LNCaP clone FGC (cell line): ENCODE results near the gene DPF3.

Source experiments
- DNase-seq: peaks from one replicate; pipeline ENCODE4 v3.0.0-alpha.2; 2011; ENCODE audit warnings: low read depth
- H3K4me3 ChIP-seq: 2 replicates; pipeline ENCODE4 v1.5.1; 2011; ENCODE audit warnings: mild to moderate bottlenecking, low read depth, low read length, control low read depth
- TF ChIP-seq, protein P1 (sequence below): IDR thresholded peaks from 2 replicates; pipeline ENCODE4 v1.5.1; 2012; ENCODE audit warnings: mild to moderate bottlenecking; ENCODE audit not compliant: control insufficient read depth, insufficient read depth; ENCODE audit errors: extremely low read depth

Gene DPF3

DNA sequence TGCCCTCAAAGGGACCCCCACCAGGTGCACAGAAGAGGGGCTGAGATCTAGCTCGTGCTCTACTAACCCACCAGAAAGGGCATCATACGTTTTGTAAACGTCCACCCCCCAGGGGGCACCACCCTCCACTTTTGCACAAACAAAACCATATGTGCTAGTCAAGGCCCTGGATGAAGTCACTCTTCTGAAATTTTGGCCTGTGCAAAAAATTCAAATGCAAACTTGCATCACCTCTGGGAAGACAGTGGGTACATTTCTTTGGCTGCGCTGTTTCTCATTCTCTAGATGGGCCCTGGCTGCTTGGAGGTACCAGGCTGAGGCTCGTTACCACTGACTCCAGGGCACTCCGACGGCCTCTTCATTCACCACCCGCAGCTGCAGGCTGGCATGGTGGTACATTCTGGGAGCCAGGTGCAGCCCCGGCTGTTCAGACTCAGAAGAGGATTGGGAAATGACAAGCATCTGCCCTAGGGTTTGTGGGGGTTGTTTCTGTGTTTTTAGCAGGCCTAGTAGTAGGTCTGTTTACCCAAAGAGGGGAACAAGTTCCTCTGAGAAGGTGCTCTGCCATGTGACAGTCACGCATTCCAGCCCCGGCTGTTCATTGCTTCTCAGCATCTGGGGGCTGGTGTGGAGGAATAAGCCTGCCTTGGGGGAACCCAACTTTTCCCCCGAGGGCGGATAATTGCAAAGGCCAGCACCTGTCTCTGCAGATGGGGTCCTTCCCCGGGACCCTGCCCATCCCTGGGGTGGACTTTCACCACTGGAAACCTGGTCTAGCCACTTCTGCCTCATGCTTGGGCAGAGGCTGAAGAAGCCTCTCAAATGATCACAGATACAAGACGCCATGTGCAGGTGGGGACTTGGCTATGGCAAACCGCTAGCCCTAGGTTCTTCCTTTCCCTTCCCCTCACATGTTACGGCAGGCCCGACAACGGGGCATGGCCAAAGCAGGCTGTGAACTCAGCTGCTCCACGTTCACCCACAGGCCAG, 147.6 kb downstream of the DPF3 start:
- no peak for DNase-seq
- TF ChIP-seq, protein P1, sequence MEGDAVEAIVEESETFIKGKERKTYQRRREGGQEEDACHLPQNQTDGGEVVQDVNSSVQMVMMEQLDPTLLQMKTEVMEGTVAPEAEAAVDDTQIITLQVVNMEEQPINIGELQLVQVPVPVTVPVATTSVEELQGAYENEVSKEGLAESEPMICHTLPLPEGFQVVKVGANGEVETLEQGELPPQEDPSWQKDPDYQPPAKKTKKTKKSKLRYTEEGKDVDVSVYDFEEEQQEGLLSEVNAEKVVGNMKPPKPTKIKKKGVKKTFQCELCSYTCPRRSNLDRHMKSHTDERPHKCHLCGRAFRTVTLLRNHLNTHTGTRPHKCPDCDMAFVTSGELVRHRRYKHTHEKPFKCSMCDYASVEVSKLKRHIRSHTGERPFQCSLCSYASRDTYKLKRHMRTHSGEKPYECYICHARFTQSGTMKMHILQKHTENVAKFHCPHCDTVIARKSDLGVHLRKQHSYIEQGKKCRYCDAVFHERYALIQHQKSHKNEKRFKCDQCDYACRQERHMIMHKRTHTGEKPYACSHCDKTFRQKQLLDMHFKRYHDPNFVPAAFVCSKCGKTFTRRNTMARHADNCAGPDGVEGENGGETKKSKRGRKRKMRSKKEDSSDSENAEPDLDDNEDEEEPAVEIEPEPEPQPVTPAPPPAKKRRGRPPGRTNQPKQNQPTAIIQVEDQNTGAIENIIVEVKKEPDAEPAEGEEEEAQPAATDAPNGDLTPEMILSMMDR = no peak
- H3K4me3 ChIP-seq = no peak overlapping the region

DNA sequence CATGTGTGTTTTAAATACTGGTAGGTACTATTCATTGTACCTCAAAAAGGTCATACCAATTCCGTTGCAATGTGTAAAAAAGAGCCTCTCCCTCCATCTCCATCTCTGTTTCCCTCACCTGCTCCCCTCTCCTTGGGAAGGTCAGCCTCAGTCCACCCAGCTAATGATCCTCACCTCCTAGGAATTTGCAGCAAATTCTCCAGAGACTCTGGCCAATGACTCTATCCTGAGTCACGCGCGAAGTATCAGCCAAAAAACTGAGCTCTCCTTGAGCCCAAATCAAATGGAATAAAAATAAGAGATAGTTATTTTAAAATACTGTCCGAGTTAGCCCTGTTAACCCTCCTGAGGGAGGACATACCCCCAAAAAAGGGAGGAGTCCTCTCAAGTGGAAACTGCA, 148.4 kb downstream of the DPF3 start:
- no peak for DNase-seq

DNA sequence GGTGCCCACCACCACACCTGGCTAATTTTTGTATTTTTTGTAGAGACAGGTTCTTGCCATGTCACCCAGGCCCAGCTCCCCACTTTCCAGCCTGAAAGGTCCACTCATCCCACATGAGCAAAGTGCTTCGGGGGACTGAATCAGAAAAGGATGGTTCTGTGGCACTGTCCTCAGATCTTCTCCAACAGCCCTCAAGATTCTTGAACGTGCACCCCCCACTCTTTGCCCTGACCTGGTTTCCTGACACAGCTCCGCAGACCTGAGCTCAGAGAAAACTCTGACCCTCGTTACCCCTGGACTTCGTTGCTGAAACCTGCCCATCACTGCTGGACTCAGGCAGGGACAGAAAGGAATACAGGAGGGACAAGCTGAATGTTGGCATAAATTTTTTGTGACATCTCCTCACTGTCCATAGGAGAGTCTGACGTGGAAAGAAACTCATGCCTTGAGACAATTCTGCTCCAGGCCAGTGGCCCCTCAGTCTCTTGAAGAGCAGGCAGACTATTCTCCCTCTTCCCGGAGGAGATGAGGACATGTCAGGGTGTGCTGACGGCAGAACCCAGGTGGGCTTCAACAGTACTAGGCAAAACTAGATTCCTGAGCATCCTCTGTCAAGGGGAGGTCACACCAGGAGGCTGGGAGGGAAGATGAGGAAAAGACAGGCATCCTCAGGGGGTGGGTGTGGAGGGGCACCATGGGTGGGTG, 149.3 kb downstream of the DPF3 start:
- no peak overlapping the region for H3K4me3 ChIP-seq
- TF ChIP-seq, protein P1 = no peak

More for the DNA sequence above, 148.4 kb downstream of the DPF3 start:
- no peak overlapping the region for H3K4me3 ChIP-seq
- TF ChIP-seq, protein P1 = no peak

DNA sequence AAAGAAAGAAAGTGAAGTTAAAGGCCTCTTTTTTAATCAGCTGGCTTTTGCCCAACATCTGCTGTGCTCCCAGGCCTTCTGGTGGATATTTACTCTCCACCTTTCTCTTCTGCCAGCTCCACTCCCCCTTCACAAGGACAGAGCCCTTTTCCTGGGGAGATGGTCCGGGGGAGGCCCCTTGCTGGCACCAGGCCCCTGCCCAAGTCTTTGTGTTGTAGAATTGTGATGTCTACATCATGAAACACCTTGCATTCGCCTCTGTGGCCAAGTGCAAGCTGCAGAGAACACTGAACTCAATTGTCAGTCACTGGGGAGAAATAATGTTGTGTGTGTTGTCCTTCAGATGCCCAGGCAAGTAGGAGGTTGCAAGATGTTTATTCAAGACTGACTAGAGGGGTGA, 150.3 kb downstream of the DPF3 start:
- no peak for DNase-seq
- no peak overlapping the region for H3K4me3 ChIP-seq
- TF ChIP-seq, protein P1 = no peak

More for the DNA sequence above, 149.3 kb downstream of the DPF3 start:
- no peak for DNase-seq

DNA sequence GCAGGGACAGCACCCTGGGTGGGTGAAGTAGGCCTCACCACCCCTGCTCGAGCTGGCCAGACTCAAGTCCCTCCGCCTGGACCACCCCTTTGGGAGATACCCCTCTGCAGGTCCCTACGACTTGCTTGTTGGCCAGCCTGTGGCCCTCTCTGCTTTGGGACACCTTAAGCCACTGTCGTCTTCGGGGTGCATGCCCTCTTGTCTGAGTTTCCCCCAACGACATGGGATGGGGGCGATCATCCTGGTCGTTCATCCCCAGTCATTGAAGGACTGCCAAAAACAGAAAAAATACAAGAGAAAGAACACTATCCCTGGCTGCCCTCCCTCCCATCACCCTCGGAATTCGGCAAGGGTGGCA, 151.1 kb downstream of the DPF3 start:
- no peak overlapping the region for H3K4me3 ChIP-seq
- no peak for DNase-seq
- TF ChIP-seq, protein P1 = no peak

DNA sequence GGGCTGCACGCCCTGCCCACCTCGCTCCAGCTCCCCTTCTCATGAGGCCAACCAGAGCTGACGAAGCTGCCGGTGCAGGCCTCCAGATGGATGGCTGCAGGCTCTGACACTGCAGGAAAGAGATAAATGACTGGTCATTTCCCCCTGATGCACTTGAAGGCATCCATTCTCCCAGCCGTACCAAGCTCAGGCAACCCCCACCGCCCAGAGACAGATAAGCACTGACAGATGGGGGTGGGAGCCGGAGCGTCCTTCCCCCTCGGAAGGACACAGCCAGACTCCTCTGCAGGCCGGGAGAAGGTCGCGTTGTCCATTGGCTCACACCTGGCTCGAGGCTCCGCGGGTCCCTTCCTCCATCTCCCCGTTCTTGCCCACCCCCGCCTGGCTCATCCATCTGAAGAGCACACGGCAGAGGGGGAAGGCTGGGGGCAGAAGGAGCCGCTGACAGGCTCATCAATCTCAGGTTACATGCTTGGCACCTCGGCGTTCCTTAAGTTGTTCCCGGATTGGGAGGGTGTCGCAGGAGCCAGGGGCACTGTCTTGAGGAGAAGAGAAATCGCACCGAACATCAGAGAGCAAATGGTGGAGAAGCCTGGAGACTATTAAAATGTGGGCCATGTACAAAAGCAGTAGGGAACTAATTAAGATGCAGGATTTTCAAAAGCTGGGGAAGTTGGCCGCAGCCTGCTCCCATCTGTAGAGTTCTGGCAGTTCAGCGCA, 151.6 kb downstream of the DPF3 start:
- DNase-seq = no peak
- TF ChIP-seq, protein P1 = no peak
- H3K4me3 ChIP-seq = no peak overlapping the region
